Measurements from ENCODE around the gene KHDC4. TPM values are rescaled to one million over a fixed set of nuclear protein-coding genes. Genes with fewer than 3 reads are reported as not detected.

Gene KHDC4
- total and polyA plus RNA-seq, 2 donors: 31.3 to 45.8 TPM

- H3K4me1 ChIP-seq (ENCODE audit: control insufficient read depth in 2 of 2, insufficient read depth in 2 of 2, low read length in 2 of 2): peaks cover 2 to 9% of the 10 kb centered on the region in 2 donors
- H3K36me3 ChIP-seq (ENCODE audit: control insufficient read depth in 2 of 2, insufficient read depth in 2 of 2, low read length in 1 of 2): no peaks in the 10 kb centered on the region
- no peak for DNase-seq (ENCODE audit: low read depth in 6 of 9, low spot score in 9 of 9)
- no peak overlapping the region for H3K27ac ChIP-seq (ENCODE audit: low read depth in 1 of 2, low read length in 1 of 2)
- no peak overlapping the region for H3K4me3 ChIP-seq (ENCODE audit: low read length in 2 of 2)
- 79% methylated on average over 3 of the region's 3 CpGs for WGBS
- H3K27me3 ChIP-seq (ENCODE audit: control insufficient read depth in 2 of 2, insufficient read depth in 1 of 2, low read length in 1 of 2): no peaks in the 10 kb centered on the region
- H3K9me3 ChIP-seq (ENCODE audit: control insufficient read depth in 2 of 2, insufficient read depth in 1 of 2, low read length in 1 of 2): no peaks in the 10 kb centered on the region
Observed at GRCh38 chr1:155890251-155890650, 44.0 kb downstream of the KHDC4 start.

GRCh38 chr1:155889566-155889965 lies 44.6 kb downstream of the KHDC4 start:
- Histone ChIP-seq H3K27me3 (ENCODE audit: control insufficient read depth in 2 of 2, insufficient read depth in 1 of 2, low read length in 1 of 2) (no peaks in the 10 kb centered on the region), H3K27ac (ENCODE audit: low read depth in 1 of 2, low read length in 1 of 2) (no peak overlapping the region), H3K4me3 (ENCODE audit: low read length in 2 of 2) (no peak overlapping the region), H3K9me3 (ENCODE audit: control insufficient read depth in 2 of 2, insufficient read depth in 1 of 2, low read length in 1 of 2) (no peaks in the 10 kb centered on the region), H3K36me3 (ENCODE audit: control insufficient read depth in 2 of 2, insufficient read depth in 2 of 2, low read length in 1 of 2) (no peaks in the 10 kb centered on the region), H3K4me1 (ENCODE audit: control insufficient read depth in 2 of 2, insufficient read depth in 2 of 2, low read length in 2 of 2) (peaks cover 2 to 9% of the 10 kb centered on the region in 2 donors)
- DNase-seq (ENCODE audit: low read depth in 6 of 9, low spot score in 9 of 9): no peak
- WGBS: 86% methylated on average over 2 of the region's 2 CpGs

GRCh38 chr1:155888481-155888880 lies 45.7 kb downstream of the KHDC4 start:
- Histone ChIP-seq H3K4me1 (ENCODE audit: control insufficient read depth in 2 of 2, insufficient read depth in 2 of 2, low read length in 2 of 2) (peaks cover 1 to 3% of the 10 kb centered on the region in 2 donors), H3K4me3 (ENCODE audit: low read length in 2 of 2) (no peak overlapping the region), H3K36me3 (ENCODE audit: control insufficient read depth in 2 of 2, insufficient read depth in 2 of 2, low read length in 1 of 2) (no peaks in the 10 kb centered on the region), H3K27me3 (ENCODE audit: control insufficient read depth in 2 of 2, insufficient read depth in 1 of 2, low read length in 1 of 2) (no peaks in the 10 kb centered on the region), H3K27ac (ENCODE audit: low read depth in 1 of 2, low read length in 1 of 2) (no peak overlapping the region), H3K9me3 (ENCODE audit: control insufficient read depth in 2 of 2, insufficient read depth in 1 of 2, low read length in 1 of 2) (no peaks in the 10 kb centered on the region)
- 98% methylated on average over 5 of the region's 5 CpGs for WGBS
- DNase-seq (ENCODE audit: low read depth in 6 of 9, low spot score in 9 of 9): no peak

GRCh38 chr1:155884982-155885381 lies 49.2 kb downstream of the KHDC4 start:
- no peak overlapping the region for H3K4me3 ChIP-seq (ENCODE audit: low read length in 2 of 2)
- H3K4me1 ChIP-seq (ENCODE audit: control insufficient read depth in 2 of 2, insufficient read depth in 2 of 2, low read length in 2 of 2): no peaks in the 10 kb centered on the region
- H3K27me3 ChIP-seq (ENCODE audit: control insufficient read depth in 2 of 2, insufficient read depth in 1 of 2, low read length in 1 of 2): no peaks in the 10 kb centered on the region
- no peak overlapping the region for H3K27ac ChIP-seq (ENCODE audit: low read depth in 1 of 2, low read length in 1 of 2)
- no peak for DNase-seq (ENCODE audit: low read depth in 6 of 9, low spot score in 9 of 9)
- no peaks in the 10 kb centered on the region for H3K9me3 ChIP-seq (ENCODE audit: control insufficient read depth in 2 of 2, insufficient read depth in 1 of 2, low read length in 1 of 2)
- no peaks in the 10 kb centered on the region for H3K36me3 ChIP-seq (ENCODE audit: control insufficient read depth in 2 of 2, insufficient read depth in 2 of 2, low read length in 1 of 2)

- H3K27ac ChIP-seq (ENCODE audit: low read depth in 1 of 2, low read length in 1 of 2): no peak overlapping the region
- no peaks in the 10 kb centered on the region for H3K36me3 ChIP-seq (ENCODE audit: control insufficient read depth in 2 of 2, insufficient read depth in 2 of 2, low read length in 1 of 2)
- no peak for DNase-seq (ENCODE audit: low read depth in 6 of 9, low spot score in 9 of 9)
- H3K27me3 ChIP-seq (ENCODE audit: control insufficient read depth in 2 of 2, insufficient read depth in 1 of 2, low read length in 1 of 2): no peaks in the 10 kb centered on the region
- H3K4me3 ChIP-seq (ENCODE audit: low read length in 2 of 2): no peak overlapping the region
- no peaks in the 10 kb centered on the region for H3K4me1 ChIP-seq (ENCODE audit: control insufficient read depth in 2 of 2, insufficient read depth in 2 of 2, low read length in 2 of 2)
- WGBS: 96% methylated on average over 9 of the region's 9 CpGs
- H3K9me3 ChIP-seq (ENCODE audit: control insufficient read depth in 2 of 2, insufficient read depth in 1 of 2, low read length in 1 of 2): no peaks in the 10 kb centered on the region
Observed at GRCh38 chr1:155884031-155884960, 49.9 kb downstream of the KHDC4 start.

- Histone ChIP-seq H3K27ac (ENCODE audit: low read depth in 1 of 2, low read length in 1 of 2) (no peak overlapping the region), H3K27me3 (ENCODE audit: control insufficient read depth in 2 of 2, insufficient read depth in 1 of 2, low read length in 1 of 2) (no peaks in the 10 kb centered on the region), H3K36me3 (ENCODE audit: control insufficient read depth in 2 of 2, insufficient read depth in 2 of 2, low read length in 1 of 2) (no peaks in the 10 kb centered on the region), H3K4me3 (ENCODE audit: low read length in 2 of 2) (no peak overlapping the region), H3K4me1 (ENCODE audit: control insufficient read depth in 2 of 2, insufficient read depth in 2 of 2, low read length in 2 of 2) (no peaks in the 10 kb centered on the region), H3K9me3 (ENCODE audit: control insufficient read depth in 2 of 2, insufficient read depth in 1 of 2, low read length in 1 of 2) (no peaks in the 10 kb centered on the region)
- no peak for DNase-seq (ENCODE audit: low read depth in 6 of 9, low spot score in 9 of 9)
- 94% methylated on average over 2 of the region's 2 CpGs for WGBS
Observed at GRCh38 chr1:155882766-155883165, 51.4 kb downstream of the KHDC4 start.

GRCh38 chr1:155882235-155882634 lies 52.0 kb downstream of the KHDC4 start:
- H3K4me3 ChIP-seq (ENCODE audit: low read length in 2 of 2): no peak overlapping the region
- no peaks in the 10 kb centered on the region for H3K36me3 ChIP-seq (ENCODE audit: control insufficient read depth in 2 of 2, insufficient read depth in 2 of 2, low read length in 1 of 2)
- no peaks in the 10 kb centered on the region for H3K27me3 ChIP-seq (ENCODE audit: control insufficient read depth in 2 of 2, insufficient read depth in 1 of 2, low read length in 1 of 2)
- H3K27ac ChIP-seq (ENCODE audit: low read depth in 1 of 2, low read length in 1 of 2): no peak overlapping the region
- no peaks in the 10 kb centered on the region for H3K4me1 ChIP-seq (ENCODE audit: control insufficient read depth in 2 of 2, insufficient read depth in 2 of 2, low read length in 2 of 2)
- no peak for DNase-seq (ENCODE audit: low read depth in 6 of 9, low spot score in 9 of 9)
- H3K9me3 ChIP-seq (ENCODE audit: control insufficient read depth in 2 of 2, insufficient read depth in 1 of 2, low read length in 1 of 2): no peaks in the 10 kb centered on the region

GRCh38 chr1:155880950-155881349 lies 53.3 kb downstream of the KHDC4 start:
- no peaks in the 10 kb centered on the region for H3K27me3 ChIP-seq (ENCODE audit: control insufficient read depth in 2 of 2, insufficient read depth in 1 of 2, low read length in 1 of 2)
- no peak for DNase-seq (ENCODE audit: low read depth in 6 of 9, low spot score in 9 of 9)
- no peak overlapping the region for H3K4me3 ChIP-seq (ENCODE audit: low read length in 2 of 2)
- no peaks in the 10 kb centered on the region for H3K36me3 ChIP-seq (ENCODE audit: control insufficient read depth in 2 of 2, insufficient read depth in 2 of 2, low read length in 1 of 2)
- 99% methylated on average over 6 of the region's 6 CpGs for WGBS
- H3K27ac ChIP-seq (ENCODE audit: low read depth in 1 of 2, low read length in 1 of 2): no peak overlapping the region
- no peaks in the 10 kb centered on the region for H3K4me1 ChIP-seq (ENCODE audit: control insufficient read depth in 2 of 2, insufficient read depth in 2 of 2, low read length in 2 of 2)
- H3K9me3 ChIP-seq (ENCODE audit: control insufficient read depth in 2 of 2, insufficient read depth in 1 of 2, low read length in 1 of 2): no peaks in the 10 kb centered on the region

- Histone ChIP-seq H3K4me3 (ENCODE audit: low read length in 2 of 2) (no peak overlapping the region), H3K4me1 (ENCODE audit: control insufficient read depth in 2 of 2, insufficient read depth in 2 of 2, low read length in 2 of 2) (no peaks in the 10 kb centered on the region), H3K27me3 (ENCODE audit: control insufficient read depth in 2 of 2, insufficient read depth in 1 of 2, low read length in 1 of 2) (no peaks in the 10 kb centered on the region), H3K36me3 (ENCODE audit: control insufficient read depth in 2 of 2, insufficient read depth in 2 of 2, low read length in 1 of 2) (no peaks in the 10 kb centered on the region), H3K9me3 (ENCODE audit: control insufficient read depth in 2 of 2, insufficient read depth in 1 of 2, low read length in 1 of 2) (no peaks in the 10 kb centered on the region), H3K27ac (ENCODE audit: low read depth in 1 of 2, low read length in 1 of 2) (no peak overlapping the region)
- WGBS: 96% methylated on average over 2 of the region's 2 CpGs
- DNase-seq (ENCODE audit: low read depth in 6 of 9, low spot score in 9 of 9): no peak
Observed at GRCh38 chr1:155880251-155880650, 54.0 kb downstream of the KHDC4 start.
